Colonic mucosa (tissue), 4 donors: ENCODE results near the gene RPP25. TPM values are rescaled to one million over a fixed set of nuclear protein-coding genes. Genes with fewer than 3 reads are reported as not detected.
"Not testable (repeated sequence)": the region's sequence is repeated elsewhere in the genome, so short reads cannot be mapped to it uniquely, and the experiment has no call there.

Experiments
- DNase-seq: peaks from one replicate; pipeline ENCODE4 v3.0.0-alpha.2; 2020
- H3K27ac ChIP-seq: fragments of 200-600 bp; one replicate; pipeline ENCODE4 v1.8.0; 2021
- H3K27me3 ChIP-seq: fragments of 200-600 bp; one replicate; pipeline ENCODE4 v1.8.0; 2021
- H3K36me3 ChIP-seq: fragments of 200-600 bp; one replicate; pipeline ENCODE4 v1.8.0; 2021
- H3K4me1 ChIP-seq: fragments of 200-600 bp; one replicate; pipeline ENCODE4 v1.8.0; 2021; ENCODE audit warnings: mild to moderate bottlenecking
- H3K4me3 ChIP-seq: fragments of 200-600 bp; one replicate; pipeline ENCODE4 v1.8.0; 2021
- H3K9ac ChIP-seq, 2 donors: one replicate each; pipeline ENCODE4 v1.7.0; 2013; ENCODE audit warnings: control low read depth in 2 of 2, low read depth in 2 of 2, low read length in 2 of 2
- H3K9me3 ChIP-seq: fragments of 200-600 bp; one replicate; pipeline ENCODE4 v1.8.0; 2021
- intact Hi-C: fragments of 100-400 bp; cut with DNase I; formaldehyde crosslinking; loops from one replicate; pipeline ENCODE4 v1.14.1; 2022
- total RNA-seq, 2 donors: library from RNA; stranded (reverse); fragmentation: NEBNext Ultra II Directional in 1 of 2; extraction: Animal tissue kit (Norgen Biotek cat#: 25700) in 1 of 2; gene quantifications; one replicate each; pipeline ENCODE4 v1.2.1, GENCODE V29; 2021
- TF ChIP-seq, protein P1 (sequence below): fragments of 200-600 bp; IDR thresholded peaks from one replicate; pipeline ENCODE4 v1.8.0; 2022; ENCODE audit warnings: antibody characterized with exemption, mild to moderate bottlenecking
- donor health status: healthy.
- donor health status: DM: no; HTN: no; CAD: no.
- donor health status: DM: no; HTN: no; CAD: no.

RPP25 gene
- total RNA-seq, 2 donors from 2014 or later, result 7.8 to 25.5 TPM

DNA sequence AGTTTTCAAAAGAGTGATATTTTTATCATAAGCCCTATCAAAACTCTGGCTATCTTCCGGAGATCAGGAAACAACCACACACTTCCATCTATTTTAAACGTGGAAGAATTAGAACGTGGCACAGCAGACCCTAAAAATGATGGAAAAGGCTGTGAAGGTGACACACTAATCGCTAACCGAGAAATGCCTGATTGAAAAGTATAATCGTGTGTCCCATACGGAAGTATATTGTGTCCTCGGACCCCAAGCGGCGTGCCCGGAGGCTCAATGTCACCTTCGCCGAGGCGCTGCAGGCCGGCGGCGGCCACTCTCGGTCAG lies 19.3 kb downstream of the RPP25 start:
- no peak for DNase-seq
- H3K27me3 ChIP-seq, result no peaks in the 10 kb centered on the region
- peak overlapping the region; percentile 72 for H3K4me3 ChIP-seq
- no peaks in the 10 kb centered on the region for H3K9me3 ChIP-seq
- H3K36me3 ChIP-seq, result no peaks in the 10 kb centered on the region
- H3K9ac ChIP-seq, result peak overlapping the region; percentile 96 to 97
- TF ChIP-seq, protein P1, sequence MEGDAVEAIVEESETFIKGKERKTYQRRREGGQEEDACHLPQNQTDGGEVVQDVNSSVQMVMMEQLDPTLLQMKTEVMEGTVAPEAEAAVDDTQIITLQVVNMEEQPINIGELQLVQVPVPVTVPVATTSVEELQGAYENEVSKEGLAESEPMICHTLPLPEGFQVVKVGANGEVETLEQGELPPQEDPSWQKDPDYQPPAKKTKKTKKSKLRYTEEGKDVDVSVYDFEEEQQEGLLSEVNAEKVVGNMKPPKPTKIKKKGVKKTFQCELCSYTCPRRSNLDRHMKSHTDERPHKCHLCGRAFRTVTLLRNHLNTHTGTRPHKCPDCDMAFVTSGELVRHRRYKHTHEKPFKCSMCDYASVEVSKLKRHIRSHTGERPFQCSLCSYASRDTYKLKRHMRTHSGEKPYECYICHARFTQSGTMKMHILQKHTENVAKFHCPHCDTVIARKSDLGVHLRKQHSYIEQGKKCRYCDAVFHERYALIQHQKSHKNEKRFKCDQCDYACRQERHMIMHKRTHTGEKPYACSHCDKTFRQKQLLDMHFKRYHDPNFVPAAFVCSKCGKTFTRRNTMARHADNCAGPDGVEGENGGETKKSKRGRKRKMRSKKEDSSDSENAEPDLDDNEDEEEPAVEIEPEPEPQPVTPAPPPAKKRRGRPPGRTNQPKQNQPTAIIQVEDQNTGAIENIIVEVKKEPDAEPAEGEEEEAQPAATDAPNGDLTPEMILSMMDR, result no peak
- peaks cover 17% of the 10 kb centered on the region for H3K4me1 ChIP-seq
- intact Hi-C loops, result loop anchor here (5.0 kb wide), 1 partner anchor 35 kb away; no protein-coding TSS in a partner anchor
- H3K27ac ChIP-seq, result peak overlapping the region; percentile 94

DNA sequence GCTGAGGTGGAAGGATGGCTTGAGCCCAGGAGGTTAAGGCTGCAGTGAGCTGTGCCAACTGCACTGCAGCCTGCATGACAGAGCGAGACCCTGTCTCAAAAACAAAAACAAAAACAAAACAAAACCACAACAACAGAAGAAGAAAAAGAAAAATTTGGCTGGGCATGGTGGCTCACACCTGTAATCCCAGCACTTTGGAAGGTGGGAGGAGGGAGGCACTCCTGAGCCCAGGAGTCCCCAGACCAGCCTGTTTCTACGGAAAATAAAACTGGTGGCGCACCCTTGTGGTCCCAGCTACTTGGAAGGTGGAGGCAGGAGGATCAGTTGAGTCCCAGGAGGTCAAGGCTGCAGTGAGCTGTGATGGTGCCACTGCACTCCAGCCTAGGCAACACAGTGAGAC lies 21.4 kb downstream of the RPP25 start:
- peak; percentile 74 for DNase-seq
- intact Hi-C loops, result loop anchor here (5.0 kb wide), 1 partner anchor 33 kb away; no protein-coding TSS in a partner anchor

GRCh38 chr15:74933573-74933972 lies 23.0 kb downstream of the RPP25 start:
- intact Hi-C loops, result no loop called here
- peaks cover 23% of the 10 kb centered on the region for H3K4me1 ChIP-seq

More for the DNA sequence above, 21.4 kb downstream of the RPP25 start:
- Histone ChIP-seq H3K4me1 (peaks cover 19% of the 10 kb centered on the region), H3K27ac (peak overlapping the region; percentile 74), H3K4me3 (peak overlapping the region; percentile 72), H3K9ac (peak overlapping the region in 1 of 2 donors; percentile 66)
- not testable (repeated sequence) for H3K9me3 ChIP-seq, H3K27me3 ChIP-seq, H3K36me3 ChIP-seq

DNA sequence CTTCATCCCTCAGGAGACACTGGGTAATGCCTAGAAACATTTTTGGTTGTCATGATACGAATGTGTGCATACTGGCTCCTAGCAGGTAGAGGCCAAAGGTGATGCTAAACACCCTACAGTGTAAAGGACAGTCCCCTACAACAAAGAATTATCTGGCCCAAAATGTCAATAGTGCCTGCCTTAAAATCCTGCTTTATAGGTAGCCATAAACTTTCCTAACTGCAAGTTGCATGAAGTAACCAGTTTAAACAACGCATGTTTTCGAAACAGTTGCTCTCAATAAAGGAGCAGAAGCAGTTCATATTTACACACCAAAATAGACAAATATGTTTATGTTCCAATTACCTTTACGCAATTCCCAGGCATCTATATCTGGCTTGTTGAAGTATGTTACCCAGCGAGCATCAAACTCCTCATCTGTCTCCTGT lies 27.8 kb downstream of the RPP25 start:
- H3K27ac ChIP-seq, result no peak overlapping the region
- no peak overlapping the region for H3K9ac ChIP-seq
- H3K4me1 ChIP-seq, result peaks cover 16% of the 10 kb centered on the region
- TF ChIP-seq, protein P1, result no peak
- H3K36me3 ChIP-seq, result peaks cover 6% of the 10 kb centered on the region
- intact Hi-C loops, result no loop called here
- no peak for DNase-seq
- H3K27me3 ChIP-seq, result no peaks in the 10 kb centered on the region
- no peaks in the 10 kb centered on the region for H3K9me3 ChIP-seq
- no peak overlapping the region for H3K4me3 ChIP-seq

More at GRCh38 chr15:74933573-74933972, 23.0 kb downstream of the RPP25 start:
- peak overlapping the region; percentile 74 for H3K27ac ChIP-seq
- H3K4me3 ChIP-seq, result no peak overlapping the region
- H3K9ac ChIP-seq, result peak overlapping the region in 1 of 2 donors; percentile 74
- TF ChIP-seq, protein P1, result no peak
- DNase-seq, result peak; percentile 44
- H3K27me3 ChIP-seq, result no peaks in the 10 kb centered on the region
- H3K9me3 ChIP-seq, result no peaks in the 10 kb centered on the region
- no peaks in the 10 kb centered on the region for H3K36me3 ChIP-seq

DNA sequence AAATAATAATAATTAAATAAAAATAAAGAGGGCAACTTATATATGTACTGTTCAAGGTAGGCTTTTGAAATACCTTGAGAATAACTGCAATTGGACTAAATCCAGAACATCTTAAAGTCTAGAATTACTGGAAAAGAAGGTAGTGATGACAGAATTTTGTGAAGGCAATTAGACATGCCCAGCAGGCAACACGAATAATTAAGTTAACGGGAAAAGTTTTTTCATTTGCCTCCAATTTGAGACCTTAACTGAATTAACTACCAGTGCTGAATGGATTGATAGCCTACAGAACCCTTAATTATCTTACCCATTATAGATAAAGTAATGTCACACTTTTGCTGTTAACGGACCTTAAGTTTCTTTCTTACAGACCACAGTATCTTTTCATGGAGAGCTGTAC lies 32.0 kb downstream of the RPP25 start:
- H3K9me3 ChIP-seq, result no peaks in the 10 kb centered on the region
- no peak overlapping the region for H3K27ac ChIP-seq
- H3K4me3 ChIP-seq, result no peak overlapping the region
- H3K27me3 ChIP-seq, result no peaks in the 10 kb centered on the region
- H3K9ac ChIP-seq, result no peak overlapping the region
- TF ChIP-seq, protein P1, result no peak
- DNase-seq, result no peak
- peaks cover 22% of the 10 kb centered on the region for H3K36me3 ChIP-seq
- intact Hi-C loops, result no loop called here
- peaks cover 5% of the 10 kb centered on the region for H3K4me1 ChIP-seq

- no peak for DNase-seq
- H3K36me3 ChIP-seq, result peaks cover 22% of the 10 kb centered on the region
- no peaks in the 10 kb centered on the region for H3K4me1 ChIP-seq
- H3K4me3 ChIP-seq, result no peak overlapping the region
- H3K9me3 ChIP-seq, result no peaks in the 10 kb centered on the region
- intact Hi-C loops, result no loop called here
- TF ChIP-seq, protein P1, result no peak
- no peak overlapping the region for H3K9ac ChIP-seq
- no peak overlapping the region for H3K27ac ChIP-seq
- no peaks in the 10 kb centered on the region for H3K27me3 ChIP-seq
These were observed 36.1 kb downstream of the RPP25 start for GRCh38 chr15:74920456-74920855.
